Neural cell (in vitro differentiated cells): Measurements from ENCODE around the gene NFAT5.

Experiments
- POLR2AphosphoS5 ChIP-seq: IDR thresholded peaks from 2 replicates; pipeline ENCODE4 v1.6.1; 2012
- TF ChIP-seq, protein P1 (sequence below): fragments of 450-650 bp; IDR thresholded peaks from 2 replicates; pipeline ENCODE4 v1.5.1; 2014; ENCODE audit warnings: antibody characterized with exemption, mild to moderate bottlenecking, moderate library complexity; ENCODE audit not compliant: poor library complexity, severe bottlenecking

DNA sequence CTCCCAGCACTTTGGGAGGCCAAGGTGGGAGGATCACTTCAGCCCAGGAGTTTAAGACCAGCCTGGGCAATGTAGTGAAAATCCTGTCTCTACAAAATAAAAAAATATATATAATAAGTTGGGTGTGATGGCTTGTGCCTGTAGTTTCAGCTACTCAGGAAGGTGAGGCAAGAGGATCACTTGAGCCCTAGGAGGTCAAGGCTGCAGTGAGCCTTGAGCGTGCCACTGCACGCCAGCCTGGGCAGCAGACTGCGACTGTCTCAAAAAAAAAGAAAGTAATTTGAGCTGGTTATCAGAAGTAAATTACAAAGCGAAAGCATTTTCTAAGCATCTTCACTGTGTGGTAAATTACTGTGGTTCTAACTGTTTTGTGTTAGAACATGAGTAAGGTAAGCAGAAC, 94.4 kb downstream of the NFAT5 start:
- TF ChIP-seq, protein P1, sequence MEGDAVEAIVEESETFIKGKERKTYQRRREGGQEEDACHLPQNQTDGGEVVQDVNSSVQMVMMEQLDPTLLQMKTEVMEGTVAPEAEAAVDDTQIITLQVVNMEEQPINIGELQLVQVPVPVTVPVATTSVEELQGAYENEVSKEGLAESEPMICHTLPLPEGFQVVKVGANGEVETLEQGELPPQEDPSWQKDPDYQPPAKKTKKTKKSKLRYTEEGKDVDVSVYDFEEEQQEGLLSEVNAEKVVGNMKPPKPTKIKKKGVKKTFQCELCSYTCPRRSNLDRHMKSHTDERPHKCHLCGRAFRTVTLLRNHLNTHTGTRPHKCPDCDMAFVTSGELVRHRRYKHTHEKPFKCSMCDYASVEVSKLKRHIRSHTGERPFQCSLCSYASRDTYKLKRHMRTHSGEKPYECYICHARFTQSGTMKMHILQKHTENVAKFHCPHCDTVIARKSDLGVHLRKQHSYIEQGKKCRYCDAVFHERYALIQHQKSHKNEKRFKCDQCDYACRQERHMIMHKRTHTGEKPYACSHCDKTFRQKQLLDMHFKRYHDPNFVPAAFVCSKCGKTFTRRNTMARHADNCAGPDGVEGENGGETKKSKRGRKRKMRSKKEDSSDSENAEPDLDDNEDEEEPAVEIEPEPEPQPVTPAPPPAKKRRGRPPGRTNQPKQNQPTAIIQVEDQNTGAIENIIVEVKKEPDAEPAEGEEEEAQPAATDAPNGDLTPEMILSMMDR, result no peak
- TF ChIP-seq POLR2AphosphoS5, result no peak
